CD4-positive, alpha-beta memory T cell (primary cell): Measurements from ENCODE around the gene SAMD1. TPM values are rescaled to one million over a fixed set of nuclear protein-coding genes. Genes with fewer than 3 reads are reported as not detected.

Source experiments
- CTCF ChIA-PET: fragments of 350-600 bp; sonication (Branson Sonifier 250); formaldehyde crosslinking; loops from one replicate; lab custom pipeline; 2021; ENCODE audit warnings: inconsistent platforms; ENCODE audit not compliant: partially characterized antibody; lab: Charles Lee
- POLR2A ChIA-PET: fragments of 350-600 bp; sonication (Branson Sonifier 250); formaldehyde crosslinking; loops from one replicate; lab custom pipeline; 2021; ENCODE audit not compliant: partially characterized antibody; lab: Charles Lee
- DNase-seq, 5 donors: peaks; one replicate each; pipeline versions ENCODE4 v3.0.0 to v3.0.0-alpha.2; 2020 to 2022; ENCODE audit warnings: mixed read lengths in 1 of 5
- H3K27ac ChIP-seq: one replicate; pipeline ENCODE4 v1.7.0; 2013; ENCODE audit warnings: low read depth, low read length
- H3K27me3 ChIP-seq: 2 replicates; pipeline ENCODE4 v1.7.0; 2013; ENCODE audit warnings: mild to moderate bottlenecking, low read length, moderate library complexity; ENCODE audit not compliant: insufficient read depth
- H3K36me3 ChIP-seq: 2 replicates; pipeline ENCODE4 v1.7.0; 2013; ENCODE audit warnings: mild to moderate bottlenecking, low read length, moderate library complexity; ENCODE audit not compliant: insufficient read depth
- H3K4me1 ChIP-seq: 2 replicates; pipeline ENCODE4 v1.7.0; 2013; ENCODE audit warnings: mild to moderate bottlenecking, low read length, moderate library complexity; ENCODE audit not compliant: insufficient read depth
- H3K4me3 ChIP-seq, 2 donors: one replicate each; pipeline ENCODE4 v1.7.0; 2013; ENCODE audit warnings: low read length in 2 of 2, mild to moderate bottlenecking in 1 of 2
- H3K9me3 ChIP-seq, 2 donors: one replicate each; pipeline ENCODE4 v1.7.0; 2013; ENCODE audit warnings: low read length in 2 of 2, control low read depth in 1 of 2; ENCODE audit not compliant: control insufficient read depth in 1 of 2
- H3K27ac Mint-ChIP-seq, 7 donors: one replicate each; pipeline ENCODE4 v1.8.0; 2020 to 2021; ENCODE audit warnings: mixed read lengths in 7 of 7, mild to moderate bottlenecking in 6 of 7, inconsistent platforms in 3 of 7, moderate library complexity in 3 of 7
- H3K27me3 Mint-ChIP-seq, 2 donors: one replicate each; pipeline ENCODE4 v1.8.0; 2020 to 2021; ENCODE audit warnings: mixed read lengths in 2 of 2
- H3K36me3 Mint-ChIP-seq, 2 donors: one replicate each; pipeline ENCODE4 v1.8.0; 2020 to 2021; ENCODE audit warnings: mixed read lengths in 2 of 2, inconsistent platforms in 1 of 2, mild to moderate bottlenecking in 1 of 2
- H3K4me1 Mint-ChIP-seq, 4 donors: one replicate each; pipeline ENCODE4 v1.8.0; 2020 to 2021; ENCODE audit warnings: mixed read lengths in 4 of 4, mild to moderate bottlenecking in 1 of 4
- H3K4me3 Mint-ChIP-seq, 8 donors: one replicate each; pipeline ENCODE4 v1.8.0; 2020 to 2021; ENCODE audit warnings: mixed read lengths in 8 of 8, mild to moderate bottlenecking in 7 of 8, moderate library complexity in 6 of 8, inconsistent platforms in 3 of 8
- H3K9me3 Mint-ChIP-seq, 8 donors: one replicate each; pipeline ENCODE4 v1.8.0; 2020 to 2021; ENCODE audit warnings: mixed read lengths in 8 of 8, mild to moderate bottlenecking in 5 of 8, inconsistent platforms in 3 of 8, moderate library complexity in 1 of 8
- intact Hi-C: fragments of 100-400 bp; cut with micrococcal nuclease; formaldehyde crosslinking; loops from one replicate; pipeline ENCODE4 v1.15.1; 2023
- polyA plus RNA-seq, 2 donors: library from polyadenylated mRNA; unstranded; fragments of 300-500 nt; fragmentation: Illumina TruSeq; gene quantifications; one replicate each; pipeline ENCODE4 v1.2.3, GENCODE V29; 2021
- total RNA-seq, 2 experiments: library from RNA; stranded (reverse); gene quantifications; one replicate each; pipeline ENCODE4 v1.2.3, GENCODE V29; 2021

SAMD1 gene
- total and polyA plus RNA-seq, 4 experiments from 2014 or later = 0.16 to 43.3 (median 19.5) TPM

- intact Hi-C loops = loop anchor here (1.0 kb wide), 1 partner anchor 18 kb away; the partner anchor contains the start of gene ASF1B
- peaks cover 0 to 7% of the 10 kb centered on the region in 2 donors for H3K36me3 Mint-ChIP-seq
These were observed 27.9 kb upstream of the SAMD1 start for GRCh38 chr19:14118165-14119051.

DNA sequence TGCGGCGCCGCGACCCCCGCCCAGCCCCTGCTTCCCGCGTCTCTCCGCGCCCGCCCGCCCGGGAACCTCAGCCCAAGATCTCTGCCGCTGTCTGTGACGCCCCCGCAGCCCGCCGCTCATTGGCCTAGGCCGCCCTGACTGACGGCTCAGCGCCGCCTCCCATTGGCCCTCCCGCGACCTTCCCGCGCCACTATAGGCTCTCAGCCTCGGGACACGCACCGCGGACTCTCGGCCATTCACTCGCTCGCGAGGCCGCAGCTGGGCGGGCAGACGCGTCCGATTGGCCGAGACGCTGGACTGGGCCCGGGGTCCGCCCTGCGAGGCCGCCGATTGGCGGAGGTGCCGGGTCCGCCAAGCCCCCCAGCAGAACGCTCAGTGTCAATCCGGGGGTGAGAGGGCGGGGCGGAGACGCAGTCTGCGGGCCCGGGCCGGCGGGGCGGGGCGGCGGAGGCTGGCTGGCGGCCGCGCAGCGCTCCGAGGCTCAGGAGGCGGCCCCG, 27.2 kb upstream of the SAMD1 start, which contains the start of gene PRKACA:
Gene PRKACA (minus strand): TSS at position 95 of the 497 bp plus-strand sequence. CDS start 215 bp downstream, outside the sequence.
- peak within 1 kb of the TSS; percentile 57 to 63 for H3K4me3 ChIP-seq
- CTCF ChIA-PET = interaction anchor here (1.0 kb wide), 1 partner anchor 19 kb away, joined by 3 read pairs; the partner anchor contains the start of gene ASF1B
- peak within 1 kb of the TSS; percentile 92 to 98 (median 96) for H3K4me3 Mint-ChIP-seq
- no peaks in the 10 kb centered on the region for H3K27me3 Mint-ChIP-seq
- H3K9me3 Mint-ChIP-seq = peaks cover 0 to 2% (median 0%) of the 10 kb centered on the region in 8 donors
- intact Hi-C loops = loop anchor here (1.0 to 2.0 kb wide), 4 partner anchors 19 to 237 kb away; partner anchors contain the start of genes ASF1B and SAMD1
- H3K27ac Mint-ChIP-seq = peak within 1 kb of the TSS; percentile 95 to 98 (median 98)
- H3K27me3 ChIP-seq = no peaks in the 10 kb centered on the region
- H3K36me3 ChIP-seq = no peaks in the 10 kb centered on the region
- no peaks in the 10 kb centered on the region for H3K9me3 ChIP-seq
- peaks cover 23 to 50% (median 39%) of the 10 kb centered on the region in 4 donors for H3K4me1 Mint-ChIP-seq
- H3K36me3 Mint-ChIP-seq = peaks cover 0 to 7% of the 10 kb centered on the region in 2 donors
- peak within 1 kb of the TSS; percentile 73 for H3K27ac ChIP-seq
- POLR2A ChIA-PET = interaction anchor here (0.6 to 4.8 kb wide), 23 partner anchors 14 to 353 kb away, joined by 3 to 40 read pairs (median 3); partner anchors contain the start of genes ADGRE5, ASF1B, IL27RA and MISP3
- peak; percentile 97 to 99 (median 99) for DNase-seq
- H3K4me1 ChIP-seq = peaks cover 41% of the 10 kb centered on the region

More at GRCh38 chr19:14118165-14119051, 27.9 kb upstream of the SAMD1 start:
- Histone ChIP-seq H3K4me3 (peak overlapping the region; percentile 29 to 63), H3K27ac (peak overlapping the region; percentile 73), H3K9me3 (no peaks in the 10 kb centered on the region), H3K27me3 (no peaks in the 10 kb centered on the region), H3K4me1 (peaks cover 40% of the 10 kb centered on the region), H3K36me3 (no peaks in the 10 kb centered on the region)
- POLR2A ChIA-PET = interaction anchor here (0.6 to 4.8 kb wide), 19 partner anchors 15 to 354 kb away, joined by 3 to 40 read pairs (median 3); partner anchors contain the start of genes ADGRE5, ASF1B, IL27RA and MISP3
- Mint-ChIP-seq H3K4me1 (peaks cover 21 to 50% (median 36%) of the 10 kb centered on the region in 4 donors), H3K9me3 (peaks cover 0 to 2% (median 0%) of the 10 kb centered on the region in 8 donors), H3K27ac (peak overlapping the region; percentile 95 to 98 (median 98)), H3K27me3 (no peaks in the 10 kb centered on the region), H3K4me3 (peak overlapping the region; percentile 87 to 98 (median 92))
- peak; percentile 40 to 84 (median 45) for DNase-seq
- CTCF ChIA-PET = interaction anchor here (1.0 kb wide), 1 partner anchor 18 kb away, joined by 3 read pairs; the partner anchor contains the start of gene ASF1B

DNA sequence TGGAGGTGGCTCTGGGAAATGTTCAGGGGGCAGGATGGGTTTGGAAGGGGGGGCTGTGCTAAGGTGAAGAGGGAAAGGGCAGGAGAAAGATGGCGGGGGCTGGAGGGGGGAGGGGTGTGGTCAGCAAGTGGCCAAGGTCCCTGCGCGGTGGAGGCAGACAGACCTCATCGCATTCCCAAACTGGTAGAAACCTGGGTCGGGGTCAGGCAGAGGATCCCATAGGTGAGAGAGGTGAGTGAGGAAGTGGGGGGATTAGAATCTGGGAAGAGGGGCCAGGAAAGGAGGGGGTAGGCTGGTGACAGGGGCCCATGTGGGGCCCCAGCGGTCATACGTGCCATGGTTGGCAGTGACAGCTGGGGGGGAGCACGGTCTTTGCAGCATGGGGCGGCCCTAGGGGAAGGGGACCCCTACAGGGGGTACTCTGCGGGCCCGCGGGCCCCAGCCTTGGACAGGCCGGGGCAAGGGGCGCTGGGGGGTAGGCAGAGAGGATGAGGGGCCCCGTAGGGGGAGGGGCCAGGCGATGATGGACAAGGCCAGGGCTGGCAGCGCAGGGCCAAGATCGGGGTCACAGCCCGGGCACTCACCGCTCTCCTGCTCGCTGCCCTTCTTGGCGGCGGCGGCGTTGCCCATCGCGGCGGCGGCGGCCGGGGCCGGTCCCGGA, 26.5 kb upstream of the SAMD1 start:
- Mint-ChIP-seq H3K4me3 (peak overlapping the region; percentile 88 to 97 (median 91)), H3K27me3 (no peaks in the 10 kb centered on the region), H3K36me3 (peaks cover 0 to 7% of the 10 kb centered on the region in 2 donors), H3K9me3 (peaks cover 0 to 2% (median 0%) of the 10 kb centered on the region in 8 donors), H3K4me1 (peaks cover 23 to 55% (median 39%) of the 10 kb centered on the region in 4 donors), H3K27ac (peak overlapping the region; percentile 69 to 89 (median 88))
- peak in 2 of 5 donors; percentile 14 to 51 for DNase-seq
- H3K9me3 ChIP-seq = no peaks in the 10 kb centered on the region
- H3K36me3 ChIP-seq = no peaks in the 10 kb centered on the region
- intact Hi-C loops = loop anchor here (1.0 to 2.0 kb wide), 3 partner anchors 27 to 236 kb away; partner anchors contain the start of gene SAMD1
- H3K4me3 ChIP-seq = peak overlapping the region; percentile 30 to 57
- no peaks in the 10 kb centered on the region for H3K27me3 ChIP-seq
- CTCF ChIA-PET = interaction anchor here (1.0 kb wide), 1 partner anchor 20 kb away, joined by 3 read pairs; the partner anchor contains the start of gene ASF1B
- peak overlapping the region; percentile 44 for H3K27ac ChIP-seq
- POLR2A ChIA-PET = interaction anchor here (0.6 to 4.8 kb wide), 20 partner anchors 14 to 330 kb away, joined by 3 to 40 read pairs (median 3); partner anchors contain the start of genes ADGRE5, ASF1B, IL27RA and MISP3
- H3K4me1 ChIP-seq = peaks cover 46% of the 10 kb centered on the region

- no peaks in the 10 kb centered on the region for H3K27me3 Mint-ChIP-seq
- peak overlapping the region; percentile 69 to 89 (median 88) for H3K27ac Mint-ChIP-seq
- ChIA-PET POLR2A (interaction anchor here (0.6 to 4.8 kb wide), 8 partner anchors 20 to 961 kb away, joined by 3 to 40 read pairs (median 4); partner anchors contain the start of gene ASF1B), CTCF (interaction anchor here (0.8 to 2.7 kb wide), 5 partner anchors 20 to 237 kb away, joined by 3 to 9 read pairs (median 7); partner anchors contain the start of gene ASF1B)
- peak overlapping the region; percentile 8 for H3K27ac ChIP-seq
- peaks cover 23 to 59% (median 41%) of the 10 kb centered on the region in 4 donors for H3K4me1 Mint-ChIP-seq
- DNase-seq = no peak
- peaks cover 0 to 7% of the 10 kb centered on the region in 2 donors for H3K36me3 Mint-ChIP-seq
- H3K9me3 Mint-ChIP-seq = peaks cover 0 to 2% (median 0%) of the 10 kb centered on the region in 8 donors
- H3K4me3 ChIP-seq = peak overlapping the region; percentile 30 to 57
- peak overlapping the region; percentile 88 to 97 (median 91) for H3K4me3 Mint-ChIP-seq
- H3K36me3 ChIP-seq = no peaks in the 10 kb centered on the region
- no peaks in the 10 kb centered on the region for H3K9me3 ChIP-seq
- no peaks in the 10 kb centered on the region for H3K27me3 ChIP-seq
- peaks cover 50% of the 10 kb centered on the region for H3K4me1 ChIP-seq
- intact Hi-C loops = loop anchor here (2.0 kb wide), 1 partner anchor 236 kb away; no protein-coding TSS in a partner anchor
These were observed 26.0 kb upstream of the SAMD1 start for GRCh38 chr19:14116525-14116917.

DNA sequence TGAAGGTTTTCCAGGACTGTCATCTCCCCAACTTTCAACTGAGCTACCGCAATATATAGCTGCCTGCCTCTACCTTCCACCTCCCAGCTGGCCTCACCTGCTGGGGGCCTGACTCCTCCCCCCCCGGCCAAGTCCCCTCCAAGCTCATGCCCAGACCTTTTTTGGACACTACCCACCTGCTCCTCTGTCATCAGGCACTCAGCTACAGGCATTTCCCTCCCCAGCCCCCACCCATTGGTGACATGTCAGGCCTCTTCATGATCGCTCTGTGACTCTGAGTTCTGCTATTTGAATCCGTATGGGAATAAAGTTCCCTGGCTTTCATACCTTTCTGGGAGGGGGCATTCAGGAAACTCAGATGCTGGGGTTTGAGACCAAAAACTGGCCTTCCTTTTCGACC, 25.2 kb upstream of the SAMD1 start:
- H3K36me3 Mint-ChIP-seq = peaks cover 0 to 7% of the 10 kb centered on the region in 2 donors
- no peaks in the 10 kb centered on the region for H3K9me3 ChIP-seq
- no peaks in the 10 kb centered on the region for H3K27me3 ChIP-seq
- H3K27me3 Mint-ChIP-seq = no peaks in the 10 kb centered on the region
- no peaks in the 10 kb centered on the region for H3K36me3 ChIP-seq
- peak overlapping the region in 6 of 7 donors; percentile 19 to 89 (median 63) for H3K27ac Mint-ChIP-seq
- peaks cover 50% of the 10 kb centered on the region for H3K4me1 ChIP-seq
- peak overlapping the region; percentile 24 to 97 (median 90) for H3K4me3 Mint-ChIP-seq
- H3K4me3 ChIP-seq = no peak overlapping the region
- H3K9me3 Mint-ChIP-seq = peaks cover 0 to 2% (median 0%) of the 10 kb centered on the region in 8 donors
- intact Hi-C loops = loop anchor here (2.0 kb wide), 2 partner anchors 43 to 235 kb away; partner anchors contain the start of gene MISP3
- CTCF ChIA-PET = interaction anchor here (0.5 to 2.7 kb wide), 12 partner anchors 12 to 300 kb away, joined by 3 to 9 read pairs (median 4); partner anchors contain the start of gene ASF1B
- DNase-seq = no peak
- POLR2A ChIA-PET = interaction anchor here (1.0 to 4.8 kb wide), 5 partner anchors 21 to 960 kb away, joined by 3 to 40 read pairs (median 5); partner anchors contain the start of gene ASF1B
- peaks cover 23 to 61% (median 43%) of the 10 kb centered on the region in 4 donors for H3K4me1 Mint-ChIP-seq
- H3K27ac ChIP-seq = no peak overlapping the region
